GM23248 (cell line): ENCODE results near the gene ASIC1.

Experiments
- EZH2 ChIP-seq: fragments of 200-600 bp; sonication (generic); IDR thresholded peaks from 2 replicates; pipeline ENCODE4 v1.6.1; 2018; ENCODE audit warnings: antibody characterized with exemption, mild to moderate bottlenecking; ENCODE audit not compliant: insufficient read depth, poor library complexity, severe bottlenecking
- EZH2phosphoT487 ChIP-seq: fragments of 200-600 bp; sonication (generic); IDR thresholded peaks from 2 replicates; pipeline ENCODE4 v1.6.1; 2018; ENCODE audit warnings: antibody characterized with exemption, moderate library complexity, mild to moderate bottlenecking, low read depth; ENCODE audit not compliant: insufficient read depth

DNA sequence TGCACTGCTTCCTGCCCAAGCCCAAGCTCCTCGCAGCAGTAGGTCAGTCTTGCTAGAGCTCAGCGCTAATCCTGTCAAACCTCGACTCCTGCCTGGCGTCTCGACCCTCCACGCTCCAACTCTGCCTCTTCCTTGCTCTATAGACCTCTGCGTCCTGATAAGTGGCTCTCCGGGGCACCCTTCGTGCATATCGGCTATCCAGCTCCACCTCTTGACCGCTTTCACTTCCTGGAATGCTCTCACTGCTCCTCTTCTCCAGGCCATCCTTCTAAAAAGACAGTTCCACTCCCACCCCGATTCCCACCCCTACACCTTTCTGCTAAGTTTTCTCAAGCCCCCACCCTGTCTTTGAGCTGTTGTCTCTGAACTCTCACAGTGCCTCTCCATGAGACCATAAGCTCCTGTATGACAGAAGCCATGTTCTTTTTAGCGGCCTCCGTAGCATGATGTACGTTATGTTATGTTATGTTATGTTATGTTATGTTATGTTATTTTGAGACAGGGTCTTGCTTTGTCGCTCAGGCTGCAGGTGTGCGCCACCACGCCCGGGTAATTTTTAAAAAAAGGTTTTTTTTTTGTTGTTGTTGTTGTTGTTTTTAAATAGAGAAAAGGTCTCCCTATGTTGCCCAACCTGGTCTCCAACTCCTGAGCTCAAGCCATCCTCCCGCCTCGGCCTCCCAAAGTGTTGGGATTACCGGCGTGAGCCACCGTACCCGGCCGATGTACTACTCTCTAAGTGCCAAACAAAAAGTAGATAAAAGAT lies 55.2 kb downstream of the ASIC1 start:
- TF ChIP-seq EZH2 (no peak), EZH2phosphoT487 (no peak)
